ENCODE data around the gene COL18A1.
"Not testable (repeated sequence)": the region's sequence is repeated elsewhere in the genome, so short reads cannot be mapped to it uniquely, and the experiment has no call there.

The COL18A1 gene

DNA sequence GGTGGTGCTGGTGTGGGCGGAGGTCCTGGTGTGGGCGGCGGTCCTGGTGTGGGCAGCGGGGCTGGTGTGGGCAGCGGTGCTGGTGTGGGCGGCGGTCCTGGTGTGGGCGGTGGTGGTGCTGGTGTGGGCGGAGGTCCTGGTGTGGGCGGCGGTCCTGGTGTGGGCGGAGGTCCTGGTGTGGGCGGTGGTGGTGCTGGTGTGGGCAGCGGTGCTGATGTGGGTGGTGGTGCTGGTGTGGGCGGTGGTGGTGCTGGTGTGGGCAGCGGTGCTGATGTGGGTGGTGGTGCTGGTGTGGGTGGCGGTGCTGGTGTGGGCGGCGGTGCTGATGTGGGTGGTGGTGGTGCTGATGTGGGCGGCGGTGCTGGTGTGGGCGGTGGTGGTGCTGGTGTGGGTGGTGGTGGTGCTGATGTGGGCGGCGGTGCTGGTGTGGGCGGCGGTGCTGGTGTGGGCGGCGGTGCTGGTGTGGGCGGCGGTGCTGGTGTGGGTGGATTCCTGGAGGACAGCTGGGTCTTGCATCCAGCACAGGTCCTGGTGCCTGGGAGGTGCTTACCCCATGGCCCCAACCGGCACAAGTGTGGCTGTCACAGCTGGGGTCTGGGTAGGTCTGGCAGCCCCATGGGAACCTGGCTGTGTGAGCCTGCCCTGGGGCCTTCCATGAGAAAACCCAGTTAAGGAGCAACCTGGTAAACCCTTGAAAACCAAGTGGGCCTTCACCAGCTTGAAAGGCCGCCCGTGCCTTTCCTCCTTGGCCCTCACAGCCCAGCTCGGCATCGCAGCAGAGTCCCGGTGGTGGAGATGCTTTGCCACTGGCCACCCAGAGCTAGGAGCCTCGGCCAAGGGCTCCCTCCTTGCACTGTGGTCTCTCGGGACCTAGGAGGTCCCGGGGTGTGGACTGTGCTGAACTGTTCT is 38.0 kb downstream of the COL18A1 start:
- not testable (repeated sequence) for DNase-seq

- no peak for DNase-seq
Observed at GRCh38 chr21:45443595-45444181, 38.7 kb downstream of the COL18A1 start.

DNA sequence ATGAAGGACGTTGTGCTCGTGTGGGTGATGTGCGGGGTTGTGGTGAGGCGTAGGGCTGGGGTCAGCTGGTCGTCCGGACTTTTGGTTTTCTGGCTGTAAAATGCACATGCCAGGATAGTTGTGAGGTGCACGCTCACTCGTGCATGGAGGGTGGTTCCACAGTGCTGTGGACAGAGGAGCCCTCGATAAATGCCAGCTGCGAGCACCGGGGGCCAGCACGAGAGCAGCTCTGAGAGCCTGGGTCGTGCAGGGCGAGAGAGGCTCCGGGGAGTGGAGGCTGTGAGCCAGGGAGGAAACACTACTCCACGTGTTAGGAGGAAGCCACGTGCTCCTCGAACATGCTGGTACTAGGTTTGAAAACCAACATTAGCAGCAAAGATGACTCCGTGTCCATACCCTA is 39.4 kb downstream of the COL18A1 start:
- DNase-seq, result no peak

DNA sequence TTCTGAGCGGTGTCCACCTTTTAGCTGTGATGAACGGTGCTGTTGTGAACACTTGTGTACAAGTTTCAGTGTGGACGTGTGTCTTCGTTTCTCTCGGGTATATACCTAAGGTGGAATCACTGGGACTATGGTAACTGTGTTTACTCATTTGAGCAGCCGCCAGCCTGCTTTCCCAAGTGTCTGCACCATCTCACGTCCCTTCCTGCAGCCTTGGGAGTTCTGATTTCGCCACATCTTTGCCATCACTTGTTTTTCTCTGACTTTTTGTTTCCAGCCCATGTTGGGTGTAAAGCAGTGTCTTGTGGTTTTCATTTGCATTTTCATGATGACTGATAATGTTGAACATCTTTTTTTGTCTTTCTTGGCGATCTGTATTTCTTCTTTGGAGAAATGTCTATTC is 40.4 kb downstream of the COL18A1 start:
- DNase-seq, result no peak

- no peak for DNase-seq
Observed at GRCh38 chr21:45447821-45448220, 42.9 kb downstream of the COL18A1 start.

GRCh38 chr21:45448283-45448809 is 43.4 kb downstream of the COL18A1 start:
- no peak for DNase-seq

GRCh38 chr21:45448810-45449657 is 44.1 kb downstream of the COL18A1 start:
- no peak for DNase-seq

- DNase-seq, result no peak
Observed at GRCh38 chr21:45449658-45450422, 44.9 kb downstream of the COL18A1 start.

DNA sequence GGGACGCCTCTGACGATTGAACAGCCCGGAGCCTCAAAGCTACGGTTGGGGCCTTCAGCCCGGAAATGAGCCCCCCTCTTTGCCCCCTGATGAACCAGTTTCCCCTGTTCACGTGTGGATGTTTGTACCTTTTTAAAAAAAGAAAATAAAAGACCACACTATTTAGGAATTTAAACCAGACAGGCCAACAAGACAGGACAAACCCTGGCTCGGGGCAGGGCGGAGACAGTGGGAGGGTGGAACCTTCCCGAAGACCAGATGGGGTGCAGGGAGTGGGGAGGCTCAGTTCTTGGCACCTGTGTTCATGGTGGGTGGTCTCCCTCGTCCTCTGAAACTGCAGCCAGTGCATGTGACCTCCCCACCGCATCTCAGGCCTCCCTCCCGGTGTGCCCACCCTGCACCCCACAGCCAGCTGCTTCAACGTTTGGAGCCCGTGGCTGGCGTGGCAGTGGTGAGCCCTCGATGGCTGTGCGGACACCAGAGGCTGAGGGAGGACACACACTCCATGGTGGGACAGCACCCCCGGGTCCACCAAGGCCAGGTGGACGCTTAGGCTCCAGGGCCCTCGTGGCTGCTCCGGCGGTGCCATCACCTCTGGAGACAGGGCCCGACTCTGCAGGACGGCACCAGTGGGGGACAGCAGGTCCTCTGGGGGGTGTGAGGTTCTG is 45.6 kb downstream of the COL18A1 start:
- no peak for DNase-seq

- no peak for DNase-seq
Observed at GRCh38 chr21:45451091-45451740, 46.3 kb downstream of the COL18A1 start.

GRCh38 chr21:45451771-45452182 is 46.8 kb downstream of the COL18A1 start:
- DNase-seq, result no peak

- no peak for DNase-seq
Observed at GRCh38 chr21:45452696-45453307, 47.8 kb downstream of the COL18A1 start.

DNA sequence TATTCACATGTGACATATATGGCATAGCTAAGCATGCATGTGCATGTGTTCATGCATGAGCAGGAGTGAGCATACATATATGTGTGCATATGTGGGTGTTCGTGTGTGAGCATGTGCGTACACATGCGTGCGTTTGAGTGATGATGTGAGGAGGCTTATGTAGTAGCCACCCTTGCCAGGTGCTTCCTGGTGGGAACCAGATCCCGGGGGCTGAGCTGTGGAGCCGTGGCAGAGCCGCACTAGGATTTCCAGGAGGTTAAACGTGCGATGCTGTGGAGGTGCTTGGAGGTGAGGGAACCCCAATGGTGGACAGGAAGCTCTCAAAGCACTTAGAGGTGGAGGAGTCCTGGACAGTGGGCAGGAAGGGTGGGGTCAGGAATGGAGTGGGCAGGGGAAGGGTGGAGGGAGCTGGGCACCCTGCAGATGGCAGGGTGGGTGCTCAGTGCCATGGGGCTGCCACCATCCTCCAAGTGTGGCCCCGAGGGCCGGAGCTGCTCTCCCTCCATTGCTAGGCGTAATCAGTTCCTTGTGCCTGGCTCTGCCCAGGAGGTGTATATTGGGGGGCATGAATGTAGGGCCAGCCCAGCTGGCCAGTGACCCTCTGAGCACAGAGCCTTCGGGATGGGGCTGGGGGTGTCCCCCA is 48.5 kb downstream of the COL18A1 start:
- no peak for DNase-seq

DNA sequence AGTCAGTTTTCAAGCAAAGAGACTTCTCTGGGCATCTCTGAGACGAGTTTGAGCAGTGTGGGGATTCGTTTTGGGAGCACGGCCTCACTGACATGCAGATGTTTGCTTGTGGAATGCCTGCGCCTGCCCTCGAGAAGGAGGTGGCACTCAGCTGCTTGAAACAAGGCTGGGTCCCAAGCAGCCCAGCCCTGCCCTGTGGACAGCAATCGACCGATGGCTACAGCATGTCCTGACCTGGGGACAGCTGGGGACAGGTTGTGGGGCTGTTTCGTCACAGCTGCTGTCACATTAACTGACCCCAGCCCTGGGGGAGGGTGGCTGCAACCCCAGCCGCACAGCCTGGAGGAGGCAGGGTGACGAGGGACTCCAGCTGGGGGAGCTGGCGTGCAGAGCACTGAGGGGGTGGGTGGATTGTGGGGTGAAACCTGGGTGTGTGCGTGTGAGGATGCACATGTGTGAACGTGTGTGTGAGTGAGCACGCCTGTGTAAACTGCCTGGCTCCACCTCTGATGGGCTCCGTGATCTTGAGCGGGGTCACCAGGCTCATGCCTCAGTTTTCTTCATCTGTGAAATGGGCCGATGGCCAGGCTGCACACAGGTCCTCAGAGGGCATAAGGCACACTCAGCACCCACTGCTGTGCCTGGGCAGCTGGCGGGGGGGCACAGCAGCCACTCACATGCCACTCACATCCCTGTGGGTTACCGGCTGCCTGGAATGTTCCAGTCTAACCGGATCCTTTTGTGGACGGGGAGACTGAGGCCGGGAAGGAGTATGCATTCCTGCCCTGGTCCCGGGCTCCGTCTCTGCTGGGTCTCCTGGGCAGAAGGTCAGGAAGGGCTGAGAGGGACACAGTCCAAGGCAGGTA is 49.3 kb downstream of the COL18A1 start:
- no peak for DNase-seq

GRCh38 chr21:45454926-45455673 is 50.1 kb downstream of the COL18A1 start:
- DNase-seq, result no peak

DNA sequence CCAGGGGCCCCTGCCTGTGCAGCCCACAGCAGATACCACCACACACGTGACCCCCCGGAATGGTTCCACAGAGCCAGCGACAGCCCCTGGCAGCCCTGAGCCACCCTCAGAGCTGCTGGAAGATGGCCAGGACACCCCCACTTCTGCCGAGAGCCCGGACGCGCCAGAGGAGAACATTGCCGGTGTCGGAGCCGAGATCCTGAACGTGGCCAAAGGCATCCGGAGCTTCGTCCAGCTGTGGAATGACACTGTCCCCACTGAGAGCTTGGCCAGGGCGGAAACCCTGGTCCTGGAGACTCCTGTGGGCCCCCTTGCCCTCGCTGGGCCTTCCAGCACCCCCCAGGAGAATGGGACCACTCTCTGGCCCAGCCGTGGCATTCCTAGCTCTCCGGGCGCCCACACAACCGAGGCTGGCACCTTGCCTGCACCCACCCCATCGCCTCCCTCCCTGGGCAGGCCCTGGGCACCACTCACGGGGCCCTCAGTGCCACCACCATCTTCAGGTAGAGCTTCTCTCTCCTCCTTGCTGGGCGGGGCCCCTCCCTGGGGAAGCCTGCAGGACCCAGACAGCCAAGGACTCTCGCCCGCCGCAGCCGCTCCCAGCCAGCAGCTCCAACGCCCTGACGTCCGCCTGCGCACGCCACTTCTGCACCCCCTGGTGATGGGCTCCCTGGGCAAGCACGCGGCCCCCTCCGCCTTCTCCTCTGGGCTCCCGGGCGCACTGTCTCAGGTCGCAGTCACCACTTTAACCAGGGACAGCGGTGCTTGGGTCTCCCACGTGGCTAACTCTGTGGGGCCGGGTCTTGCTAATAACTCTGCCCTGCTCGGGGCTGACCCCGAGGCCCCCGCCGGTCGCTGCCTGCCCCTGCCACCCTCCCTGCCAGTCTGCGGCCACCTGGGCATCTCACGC is 51.0 kb downstream of the COL18A1 start:
- no peak for DNase-seq

GRCh38 chr21:45456584-45457160 is 51.7 kb downstream of the COL18A1 start:
- no peak for DNase-seq

Measured in effector CD4-positive, alpha-beta T cell (primary cell).